ENCODE data around the gene AIPL1.

AIPL1 gene

GRCh38 chr17:6452471-6453266 lies 17.7 kb upstream of the AIPL1 start:
- no peak overlapping the region for H3K27ac ChIP-seq
- no peak overlapping the region for H3K4me3 ChIP-seq

GRCh38 chr17:6450926-6451832 lies 16.3 kb upstream of the AIPL1 start:
- H3K27ac ChIP-seq = no peak overlapping the region

GRCh38 chr17:6449307-6449706 lies 14.4 kb upstream of the AIPL1 start:
- Histone ChIP-seq H3K4me3 (no peak overlapping the region), H3K27ac (no peak overlapping the region)

More at GRCh38 chr17:6450926-6451832, 16.3 kb upstream of the AIPL1 start:
- H3K4me3 ChIP-seq = no peak overlapping the region

- Histone ChIP-seq H3K4me3 (no peak overlapping the region), H3K27ac (no peak overlapping the region)
Observed at GRCh38 chr17:6448473-6448872, 13.6 kb upstream of the AIPL1 start.

- Histone ChIP-seq H3K4me3 (no peak overlapping the region), H3K27ac (no peak overlapping the region)
Observed at GRCh38 chr17:6446516-6447100, 11.7 kb upstream of the AIPL1 start.

GRCh38 chr17:6444571-6445335 lies 9.8 kb upstream of the AIPL1 start:
- peak overlapping the region; percentile 32 to 58 (median 50) for H3K4me3 ChIP-seq
- H3K27ac ChIP-seq = no peak overlapping the region

- Histone ChIP-seq H3K27ac (peak within 1 kb of the TSS in 15 of 21 experiments; percentile 8 to 73 (median 46)), H3K4me3 (peak within 1 kb of the TSS; percentile 32 to 58 (median 50))
Observed at GRCh38 chr17:6443692-6444570, 9.0 kb upstream of the AIPL1 start, which contains the start of gene PIMREG. Gene PIMREG, plus strand, starts transcription at chr17:6444455. Its CDS starts 656 bp downstream, at chr17:6445111.

- H3K27ac ChIP-seq = no peak overlapping the region
- H3K4me3 ChIP-seq = no peak overlapping the region
Observed at GRCh38 chr17:6442775-6443174, 7.9 kb upstream of the AIPL1 start.

- no peak overlapping the region for H3K4me3 ChIP-seq
- no peak overlapping the region for H3K27ac ChIP-seq
Observed at GRCh38 chr17:6439951-6440350, 5.0 kb upstream of the AIPL1 start.

GRCh38 chr17:6437956-6438355 lies 3.0 kb upstream of the AIPL1 start:
- Histone ChIP-seq H3K27ac (no peak overlapping the region), H3K4me3 (no peak overlapping the region)

- Histone ChIP-seq H3K27ac (no peak overlapping the region), H3K4me3 (no peak overlapping the region)
Observed at GRCh38 chr17:6437466-6437865, 2.5 kb upstream of the AIPL1 start.

- no peak overlapping the region for H3K27ac ChIP-seq
- H3K4me3 ChIP-seq = no peak overlapping the region
Observed at GRCh38 chr17:6435968-6436367, 1.0 kb upstream of the AIPL1 start.

- H3K27ac ChIP-seq = no peak overlapping the region
- no peak overlapping the region for H3K4me3 ChIP-seq
Observed at GRCh38 chr17:6430769-6431168, 4.2 kb downstream of the AIPL1 start.

- Histone ChIP-seq H3K27ac (no peak overlapping the region), H3K4me3 (no peak overlapping the region)
Observed at GRCh38 chr17:6429266-6429665, 5.7 kb downstream of the AIPL1 start.

- no peak overlapping the region for H3K27ac ChIP-seq
- H3K4me3 ChIP-seq = no peak overlapping the region
Observed at GRCh38 chr17:6428207-6428965, 6.5 kb downstream of the AIPL1 start.

- H3K4me3 ChIP-seq = no peak overlapping the region
- no peak overlapping the region for H3K27ac ChIP-seq
Observed at GRCh38 chr17:6427279-6427781, 7.6 kb downstream of the AIPL1 start.

GRCh38 chr17:6426356-6427101 lies 8.4 kb downstream of the AIPL1 start:
- Histone ChIP-seq H3K27ac (no peak overlapping the region), H3K4me3 (no peak overlapping the region)
